Measurements from ENCODE around the gene RSPO3. TPM values are rescaled to one million over a fixed set of nuclear protein-coding genes. Genes with fewer than 3 reads are reported as not detected.

Gene RSPO3
- total RNA-seq, 1 donor from 2014 or later = not detected

GRCh38 chr6:127128066-127128465 lies 9.6 kb downstream of the RSPO3 start:
- Mint-ChIP-seq H3K36me3 (ENCODE audit: unreplicated experiment) (no peaks in the 10 kb centered on the region), H3K4me3 (ENCODE audit: unreplicated experiment) (no peak overlapping the region), H3K27ac (ENCODE audit: unreplicated experiment) (no peak overlapping the region), H3K27me3 (ENCODE audit: unreplicated experiment) (no peaks in the 10 kb centered on the region), H3K9me3 (ENCODE audit: unreplicated experiment) (no peaks in the 10 kb centered on the region), H3K4me1 (ENCODE audit: low read depth, unreplicated experiment) (no peaks in the 10 kb centered on the region)
- DNase-seq = no peak
- no peak for TF ChIP-seq CTCF (IDR thresholded peaks at IDR 0.05; ENCODE audit: partially characterized antibody, unreplicated experiment)

- no peaks in the 10 kb centered on the region for H3K27me3 Mint-ChIP-seq (ENCODE audit: unreplicated experiment)
- H3K4me1 Mint-ChIP-seq (ENCODE audit: low read depth, unreplicated experiment) = no peaks in the 10 kb centered on the region
- no peak for DNase-seq
- no peak overlapping the region for H3K4me3 Mint-ChIP-seq (ENCODE audit: unreplicated experiment)
- H3K36me3 Mint-ChIP-seq (ENCODE audit: unreplicated experiment) = no peaks in the 10 kb centered on the region
- no peak for TF ChIP-seq CTCF (IDR thresholded peaks at IDR 0.05; ENCODE audit: partially characterized antibody, unreplicated experiment)
- H3K9me3 Mint-ChIP-seq (ENCODE audit: unreplicated experiment) = no peaks in the 10 kb centered on the region
- H3K27ac Mint-ChIP-seq (ENCODE audit: unreplicated experiment) = no peak overlapping the region
Measured at GRCh38 chr6:127129251-127129650, 10.8 kb downstream of the RSPO3 start.

- Mint-ChIP-seq H3K27ac (ENCODE audit: unreplicated experiment) (no peak overlapping the region), H3K27me3 (ENCODE audit: unreplicated experiment) (no peaks in the 10 kb centered on the region), H3K4me3 (ENCODE audit: unreplicated experiment) (no peak overlapping the region), H3K4me1 (ENCODE audit: low read depth, unreplicated experiment) (no peaks in the 10 kb centered on the region), H3K9me3 (ENCODE audit: unreplicated experiment) (no peaks in the 10 kb centered on the region), H3K36me3 (ENCODE audit: unreplicated experiment) (no peaks in the 10 kb centered on the region)
- no peak for DNase-seq
- TF ChIP-seq CTCF (IDR thresholded peaks at IDR 0.05; ENCODE audit: partially characterized antibody, unreplicated experiment) = no peak
Measured at GRCh38 chr6:127131275-127131674, 12.8 kb downstream of the RSPO3 start.

- Mint-ChIP-seq H3K4me1 (ENCODE audit: low read depth, unreplicated experiment) (no peaks in the 10 kb centered on the region), H3K36me3 (ENCODE audit: unreplicated experiment) (no peaks in the 10 kb centered on the region), H3K9me3 (ENCODE audit: unreplicated experiment) (no peaks in the 10 kb centered on the region), H3K4me3 (ENCODE audit: unreplicated experiment) (no peak overlapping the region), H3K27me3 (ENCODE audit: unreplicated experiment) (no peaks in the 10 kb centered on the region), H3K27ac (ENCODE audit: unreplicated experiment) (no peak overlapping the region)
- no peak for TF ChIP-seq CTCF (IDR thresholded peaks at IDR 0.05; ENCODE audit: partially characterized antibody, unreplicated experiment)
- no peak for DNase-seq
Measured at GRCh38 chr6:127131772-127132376, 13.4 kb downstream of the RSPO3 start.

GRCh38 chr6:127134136-127134535 lies 15.7 kb downstream of the RSPO3 start:
- H3K4me1 Mint-ChIP-seq (ENCODE audit: low read depth, unreplicated experiment) = no peaks in the 10 kb centered on the region
- no peak for DNase-seq
- no peaks in the 10 kb centered on the region for H3K27me3 Mint-ChIP-seq (ENCODE audit: unreplicated experiment)
- no peak overlapping the region for H3K27ac Mint-ChIP-seq (ENCODE audit: unreplicated experiment)
- H3K4me3 Mint-ChIP-seq (ENCODE audit: unreplicated experiment) = no peak overlapping the region
- no peak for TF ChIP-seq CTCF (IDR thresholded peaks at IDR 0.05; ENCODE audit: partially characterized antibody, unreplicated experiment)
- no peaks in the 10 kb centered on the region for H3K36me3 Mint-ChIP-seq (ENCODE audit: unreplicated experiment)
- H3K9me3 Mint-ChIP-seq (ENCODE audit: unreplicated experiment) = no peaks in the 10 kb centered on the region

Measured in glutamatergic neuron (in vitro differentiated cells).